Aortic smooth muscle cell (primary cell): ENCODE measurements around the gene UNK. TPM values are rescaled to one million over a fixed set of nuclear protein-coding genes. Genes with fewer than 3 reads are reported as not detected.

ENCODE experiments used
- total RNA-seq: library from RNA; depleted of rRNA; stranded (reverse); fragments of >200 nt; gene quantifications from 2 replicates; pipeline ENCODE4 v1.2.3, GENCODE V29; 2014

UNK gene
- total RNA-seq, result 12.7 and 19.5 TPM in 2 replicates

GRCh38 chr17:75784473-75785015 lies at the start of gene UNK:
Gene UNK, plus strand, starts transcription at chr17:75784806. Its CDS starts 75 bp downstream, at chr17:75784881.

GRCh38 chr17:75764711-75765421 lies 19.7 kb upstream of the UNK start, which contains the start of gene GALK1:
Gene GALK1, minus strand, starts transcription at chr17:75765192. Its CDS starts 56 bp downstream, at chr17:75765136.

GRCh38 chr17:75843577-75844529 lies 59.2 kb downstream of the UNK start, which contains the start of gene UNC13D:
Gene UNC13D, minus strand, starts transcription at chr17:75844404. Its CDS starts 67 bp downstream, at chr17:75844337.

GRCh38 chr17:75855310-75856061 lies 70.9 kb downstream of the UNK start, which contains the start of gene WBP2:
Gene WBP2, minus strand, starts transcription at chr17:75855335. Its CDS starts 38 bp downstream, at chr17:75855297.

Other genes starting within 250 kb of the UNK start
- gene MYO15B, start 197.0 kb upstream of the UNK start, total RNA-seq, result 2.9 and 3.3 TPM in 2 replicates
- 0.12 TPM in 1 of 2 replicates, not detected in the other for gene SMIM5, start 151.4 kb upstream of the UNK start, total RNA-seq
- gene RECQL5, start 117.7 kb upstream of the UNK start, total RNA-seq, result 14.3 and 15.6 TPM in 2 replicates
- 51.7 and 62.6 TPM in 2 replicates for gene SAP30BP, start 117.5 kb upstream of the UNK start, total RNA-seq
- gene ITGB4, start 63.3 kb upstream of the UNK start, total RNA-seq, result 0.37 and 0.40 TPM in 2 replicates
- 44.9 and 46.5 TPM in 2 replicates for gene GALK1, start 19.6 kb upstream of the UNK start, total RNA-seq
- gene UNC13D, start 59.6 kb downstream of the UNK start, total RNA-seq, result 1.5 TPM in 2 replicates
- 33.2 and 41.2 TPM in 2 replicates for gene WBP2, start 70.5 kb downstream of the UNK start, total RNA-seq
- gene TRIM47, start 93.8 kb downstream of the UNK start, total RNA-seq, result 10.0 and 21.8 TPM in 2 replicates
- 8.5 and 10.8 TPM in 2 replicates for gene TRIM65, start 112.1 kb downstream of the UNK start, total RNA-seq
- gene MRPL38, start 120.1 kb downstream of the UNK start, total RNA-seq, result 20.4 and 24.0 TPM in 2 replicates
- 10.8 and 13.3 TPM in 2 replicates for gene FBF1, start 156.2 kb downstream of the UNK start, total RNA-seq
- gene ACOX1, start 194.4 kb downstream of the UNK start, total RNA-seq, result 63.0 and 69.9 TPM in 2 replicates
- 17.3 and 18.3 TPM in 2 replicates for gene TEN1, start 194.4 kb downstream of the UNK start, total RNA-seq
- 0.92 and 0.99 TPM in 2 replicates for gene CDK3, start 216.0 kb downstream of the UNK start, total RNA-seq
- gene EVPL, start 242.5 kb downstream of the UNK start, total RNA-seq, result not detected in 2 replicates